Stimulated activated memory B cell treated with anti-CD40 and anti-IgM and Interleukin-4, amounts not matched to agents 10 μg/mL and 1 μg/mL and 100 μg/mL, for 72 hours (primary cell): ENCODE measurements around the gene PDK3.

ENCODE experiments used
- ATAC-seq: fragments of 150-1000 bp; cut with Tn5 transposase; 2 replicates; pipeline ENCODE4 v1.10.0; 2021
- H3K27ac Mint-ChIP-seq: one replicate; pipeline ENCODE4 v1.8.0; 2022; ENCODE audit warnings: mild to moderate bottlenecking, mixed read lengths
- H3K27me3 Mint-ChIP-seq: one replicate; pipeline ENCODE4 v1.8.0; 2022; ENCODE audit warnings: mixed read lengths
- H3K36me3 Mint-ChIP-seq: one replicate; pipeline ENCODE4 v1.8.0; 2022; ENCODE audit warnings: mixed read lengths
- H3K4me1 Mint-ChIP-seq: one replicate; pipeline ENCODE4 v1.8.0; 2022; ENCODE audit warnings: mixed read lengths
- H3K4me3 Mint-ChIP-seq: one replicate; pipeline ENCODE4 v1.8.0; 2022; ENCODE audit warnings: mild to moderate bottlenecking, moderate library complexity, mixed read lengths
- H3K9me3 Mint-ChIP-seq: one replicate; pipeline ENCODE4 v1.8.0; 2022; ENCODE audit warnings: mixed read lengths

PDK3 gene

DNA sequence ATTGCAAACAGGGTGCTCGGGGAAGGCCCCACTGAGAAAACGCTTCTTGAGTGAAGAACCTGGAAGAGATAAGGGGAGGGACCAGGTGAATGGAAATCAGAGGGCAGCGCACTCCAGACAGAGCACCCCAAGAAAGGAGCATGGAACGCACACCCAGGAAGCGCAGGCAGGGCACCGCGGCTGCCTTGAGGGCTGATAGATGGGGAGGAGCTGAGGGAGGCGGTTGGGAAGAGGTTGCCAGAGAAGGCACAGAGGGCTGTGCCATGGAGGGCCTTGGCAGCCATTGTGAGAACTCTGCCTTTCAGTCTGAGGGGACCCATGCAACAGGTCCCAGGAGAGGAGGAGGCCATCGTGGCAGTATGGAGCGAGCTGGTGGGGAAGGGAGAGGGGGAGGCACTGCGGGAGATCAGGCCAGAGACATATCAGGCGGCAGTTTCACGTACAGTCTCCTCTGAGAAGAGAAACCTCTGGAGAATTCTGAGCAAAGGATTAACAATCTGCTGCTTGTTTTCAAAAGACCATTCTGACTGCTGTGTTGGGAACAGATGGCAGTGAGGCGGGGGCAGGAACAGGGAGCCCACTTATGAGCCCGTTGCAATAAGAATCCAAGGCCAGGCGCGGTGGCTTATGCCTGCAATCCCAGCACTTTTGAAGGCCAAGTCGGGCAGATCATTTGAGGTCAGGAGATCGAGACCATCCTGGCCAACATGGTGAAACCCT, 98.4 kb downstream of the PDK3 start:
- Mint-ChIP-seq H3K4me1 (no peaks in the 10 kb centered on the region), H3K36me3 (no peaks in the 10 kb centered on the region), H3K27ac (no peak overlapping the region), H3K4me3 (no peak overlapping the region), H3K27me3 (peaks cover 10% of the 10 kb centered on the region), H3K9me3 (no peaks in the 10 kb centered on the region)
- no peak for ATAC-seq

DNA sequence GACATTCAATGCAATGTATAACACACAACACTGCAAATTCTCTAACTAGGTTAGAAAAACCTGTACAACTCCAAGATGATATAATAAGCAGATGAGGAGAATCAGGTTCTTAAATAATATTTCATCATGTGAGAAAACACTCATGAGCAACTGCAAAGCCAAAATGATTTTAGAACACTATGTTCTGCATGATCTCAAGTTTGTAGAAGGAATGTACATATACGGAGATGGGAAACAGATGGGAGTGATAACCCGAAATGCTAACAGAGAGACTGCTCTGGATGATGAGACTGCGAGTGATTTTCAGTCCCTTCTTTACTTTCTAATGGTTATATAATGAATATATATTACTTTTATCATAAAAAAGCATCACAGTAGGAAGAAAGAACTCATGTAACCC, 101.2 kb downstream of the PDK3 start:
- Mint-ChIP-seq H3K27ac (no peak overlapping the region), H3K9me3 (no peaks in the 10 kb centered on the region), H3K4me3 (no peak overlapping the region), H3K27me3 (peaks cover 10% of the 10 kb centered on the region), H3K36me3 (no peaks in the 10 kb centered on the region), H3K4me1 (no peaks in the 10 kb centered on the region)
- no peak for ATAC-seq

DNA sequence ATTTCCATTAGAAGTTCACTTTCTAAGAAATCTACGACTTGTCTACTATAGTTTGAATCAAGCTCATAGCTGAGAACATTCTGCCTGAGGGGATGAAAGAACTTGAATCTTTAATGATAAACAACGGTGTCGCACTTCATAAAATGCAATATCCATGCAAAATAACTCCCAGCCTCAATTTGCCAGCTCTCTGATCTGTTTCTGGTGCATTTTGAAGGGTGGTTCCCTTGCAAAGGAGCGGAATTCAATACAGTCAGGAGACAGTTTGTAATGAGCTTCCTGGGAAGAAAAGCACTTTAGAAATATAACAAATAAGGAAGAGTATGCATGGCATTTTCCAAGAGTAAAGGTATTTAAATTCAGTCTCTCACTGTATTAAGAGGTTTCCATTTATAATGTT, 102.1 kb downstream of the PDK3 start:
- Mint-ChIP-seq H3K4me3 (no peak overlapping the region), H3K9me3 (no peaks in the 10 kb centered on the region), H3K27me3 (peaks cover 10% of the 10 kb centered on the region), H3K27ac (no peak overlapping the region), H3K36me3 (no peaks in the 10 kb centered on the region), H3K4me1 (no peaks in the 10 kb centered on the region)
- no peak for ATAC-seq

DNA sequence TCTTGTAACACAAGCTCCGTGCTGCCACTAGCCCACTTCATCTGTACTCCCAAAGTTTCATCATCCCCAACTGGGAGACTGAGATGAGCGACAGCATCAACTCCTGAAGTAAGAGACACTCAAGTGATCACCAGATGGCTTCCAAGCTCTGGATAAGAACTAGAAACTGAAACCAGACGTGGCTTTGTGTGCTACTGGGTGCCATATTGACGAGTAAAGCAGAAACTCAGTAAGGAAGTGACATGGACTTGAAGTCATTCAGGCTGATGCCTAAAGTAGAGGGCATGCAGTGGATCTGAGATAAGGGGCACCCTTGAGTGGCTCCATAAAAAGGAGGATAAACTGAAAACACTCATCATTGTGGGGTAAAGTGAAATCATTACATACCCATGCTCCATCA, 109.7 kb downstream of the PDK3 start:
- no peak overlapping the region for H3K27ac Mint-ChIP-seq
- H3K4me1 Mint-ChIP-seq: no peaks in the 10 kb centered on the region
- H3K36me3 Mint-ChIP-seq: no peaks in the 10 kb centered on the region
- no peak overlapping the region for H3K4me3 Mint-ChIP-seq
- H3K27me3 Mint-ChIP-seq: no peaks in the 10 kb centered on the region
- no peaks in the 10 kb centered on the region for H3K9me3 Mint-ChIP-seq
- ATAC-seq: no peak

DNA sequence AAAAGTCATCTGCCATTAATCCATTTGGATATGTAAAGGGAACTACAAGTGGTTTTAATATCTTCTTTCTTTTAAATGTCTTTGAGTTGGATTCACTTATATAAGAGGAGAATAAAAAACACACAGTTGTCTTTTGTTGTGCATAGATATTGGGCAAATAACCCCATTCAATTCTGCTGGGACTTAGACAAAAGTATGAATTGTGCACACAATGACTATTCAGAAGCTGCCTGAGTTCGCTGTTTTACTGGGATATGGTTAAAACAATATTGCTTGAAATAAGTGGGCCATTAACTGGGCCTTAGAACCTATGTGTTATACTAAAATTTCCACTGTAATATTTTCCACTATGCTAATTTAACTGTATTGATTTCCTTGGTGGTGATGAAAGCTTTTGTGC, 110.4 kb downstream of the PDK3 start:
- no peaks in the 10 kb centered on the region for H3K9me3 Mint-ChIP-seq
- no peak for ATAC-seq
- no peaks in the 10 kb centered on the region for H3K27me3 Mint-ChIP-seq
- H3K36me3 Mint-ChIP-seq: no peaks in the 10 kb centered on the region
- H3K4me3 Mint-ChIP-seq: no peak overlapping the region
- H3K4me1 Mint-ChIP-seq: no peaks in the 10 kb centered on the region
- H3K27ac Mint-ChIP-seq: no peak overlapping the region

DNA sequence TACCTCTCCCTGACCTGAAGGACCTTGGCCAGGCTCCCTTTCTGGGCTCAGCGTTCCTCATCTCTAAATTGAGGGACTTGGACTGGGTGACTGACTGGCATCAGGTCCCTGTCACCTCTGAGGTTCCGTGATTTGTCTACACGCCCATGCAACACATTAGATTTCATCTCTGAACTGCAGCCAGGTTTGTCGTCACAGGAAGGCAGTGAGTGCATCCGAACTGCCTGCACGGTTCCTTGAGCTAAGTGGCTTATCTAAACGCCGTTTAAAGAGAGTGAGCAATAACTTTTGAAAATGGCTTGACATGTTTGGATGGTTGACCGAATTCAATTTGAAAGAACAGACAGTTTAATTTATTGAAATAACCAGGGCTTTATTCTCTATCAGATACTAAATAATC, 112.0 kb downstream of the PDK3 start:
- H3K27ac Mint-ChIP-seq: no peak overlapping the region
- no peaks in the 10 kb centered on the region for H3K9me3 Mint-ChIP-seq
- no peaks in the 10 kb centered on the region for H3K36me3 Mint-ChIP-seq
- no peak overlapping the region for H3K4me3 Mint-ChIP-seq
- no peak for ATAC-seq
- H3K4me1 Mint-ChIP-seq: no peaks in the 10 kb centered on the region
- no peaks in the 10 kb centered on the region for H3K27me3 Mint-ChIP-seq
